ENCODE results near the gene SPATA31A5.
"Not testable (repeated sequence)": the region's sequence is repeated elsewhere in the genome, so short reads cannot be mapped to it uniquely, and the experiment has no call there.

SPATA31A5 gene

DNA sequence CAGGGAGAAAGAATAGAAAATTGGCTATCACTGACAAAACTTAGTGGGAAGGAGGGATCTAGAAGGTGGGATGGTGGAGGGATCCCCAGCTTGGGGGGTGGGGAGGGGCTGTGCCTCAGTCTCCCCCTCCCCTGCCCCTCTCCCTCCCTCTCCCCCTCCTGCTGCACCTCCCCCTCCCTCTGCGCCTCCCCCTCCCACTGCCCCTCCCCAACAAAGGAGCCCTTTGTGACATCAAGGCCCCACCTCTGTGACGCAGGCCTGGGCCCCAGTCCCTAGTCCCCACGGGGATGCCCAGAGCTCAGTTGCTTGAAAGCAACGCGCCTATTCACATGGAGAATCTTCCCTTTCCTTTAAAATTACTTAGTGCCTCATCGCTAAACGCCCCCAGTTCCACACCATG lies at the start of gene SPATA31A5:
TSS of gene SPATA31A5 (plus strand) at position 301 of the 400 bp plus-strand sequence. CDS start at position 330, 29 bp downstream.
- not testable (repeated sequence) for DNase-seq

DNA sequence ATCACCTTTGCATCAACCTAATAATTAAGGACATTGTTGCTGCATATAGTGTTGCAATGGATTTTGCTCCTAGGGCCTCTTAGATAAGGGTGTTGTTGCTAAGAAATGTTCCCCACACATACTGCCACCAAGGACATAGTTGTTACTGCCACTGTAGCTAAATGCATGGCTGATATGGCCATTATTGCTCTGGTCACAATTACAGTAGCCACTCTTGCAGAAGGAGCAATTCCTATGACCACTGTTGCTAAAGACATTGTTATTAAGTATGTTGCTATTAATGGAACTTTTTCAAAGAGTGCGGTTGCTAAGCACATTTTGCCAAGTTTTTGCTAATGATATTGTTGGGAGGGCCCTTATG lies 48.8 kb downstream of the SPATA31A5 start:
- DNase-seq: not testable (repeated sequence)

DNA sequence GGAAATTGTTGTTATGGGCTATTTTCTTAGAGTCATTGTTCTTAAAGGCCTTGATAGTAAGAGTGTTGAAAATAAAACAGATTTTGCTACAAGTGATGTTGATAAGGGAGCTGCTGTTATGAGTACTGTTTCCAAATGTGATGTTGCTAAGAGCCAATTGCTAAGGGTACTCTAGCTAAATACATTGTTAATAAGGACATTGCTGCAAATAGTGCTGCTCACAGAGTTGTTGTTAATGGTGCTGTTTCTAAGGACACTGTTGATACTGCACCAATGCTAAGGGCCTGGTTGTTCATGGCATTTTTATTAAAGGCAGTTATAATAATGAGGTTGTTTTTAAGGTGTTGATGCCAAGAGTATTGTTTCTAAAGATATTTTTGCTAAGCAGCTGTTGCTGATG lies 52.2 kb downstream of the SPATA31A5 start:
- DNase-seq: not testable (repeated sequence)

Data from CD4-positive, alpha-beta T cell treated with Interleukin-10 for 1 hour (primary cell).